ENCODE results near the gene TMPRSS15. TPM values are rescaled to one million over a fixed set of nuclear protein-coding genes. Genes with fewer than 3 reads are reported as not detected.
"Not testable (repeated sequence)": the region's sequence is repeated elsewhere in the genome, so short reads cannot be mapped to it uniquely, and the experiment has no call there.

TMPRSS15 gene
- not detected for total RNA-seq

- DNase-seq (ENCODE audit: low read depth in 2 of 3, low spot score in 2 of 3): no peak
These were observed at the start of gene TMPRSS15 for GRCh38 chr21:18403735-18404450. Gene TMPRSS15 (minus strand): TSS chr21:18403785. CDS start chr21:18403622, 163 bp downstream.

GRCh38 chr21:18451670-18452069 is 48.1 kb upstream of the TMPRSS15 start:
- no peak for DNase-seq (ENCODE audit: low read depth in 2 of 3, low spot score in 2 of 3)

- no peak for DNase-seq (ENCODE audit: low read depth in 2 of 3, low spot score in 2 of 3)
These were observed 46.3 kb upstream of the TMPRSS15 start for GRCh38 chr21:18449605-18450550.

- peak in 2 of 3 donors; percentile 81 to 92 for DNase-seq (ENCODE audit: low read depth in 2 of 3, low spot score in 2 of 3)
These were observed 40.1 kb upstream of the TMPRSS15 start for GRCh38 chr21:18443701-18444100.

GRCh38 chr21:18443085-18443484 is 39.5 kb upstream of the TMPRSS15 start:
- DNase-seq (ENCODE audit: low read depth in 2 of 3, low spot score in 2 of 3): no peak

- DNase-seq (ENCODE audit: low read depth in 2 of 3, low spot score in 2 of 3): no peak
These were observed 26.8 kb upstream of the TMPRSS15 start for GRCh38 chr21:18430341-18430740.

GRCh38 chr21:18424276-18424675 is 20.7 kb upstream of the TMPRSS15 start:
- no peak for DNase-seq (ENCODE audit: low read depth in 2 of 3, low spot score in 2 of 3)

GRCh38 chr21:18417141-18417790 is 13.7 kb upstream of the TMPRSS15 start:
- no peak for DNase-seq (ENCODE audit: low read depth in 2 of 3, low spot score in 2 of 3)

GRCh38 chr21:18411565-18411964 is 8.0 kb upstream of the TMPRSS15 start:
- no peak for DNase-seq (ENCODE audit: low read depth in 2 of 3, low spot score in 2 of 3)

- DNase-seq (ENCODE audit: low read depth in 2 of 3, low spot score in 2 of 3): no peak
These were observed 6.0 kb upstream of the TMPRSS15 start for GRCh38 chr21:18409579-18409978.

GRCh38 chr21:18398843-18399242 is 4.7 kb downstream of the TMPRSS15 start:
- no peak for DNase-seq (ENCODE audit: low read depth in 2 of 3, low spot score in 2 of 3)

- no peak for DNase-seq (ENCODE audit: low read depth in 2 of 3, low spot score in 2 of 3)
These were observed 15.6 kb downstream of the TMPRSS15 start for GRCh38 chr21:18387994-18388393.

GRCh38 chr21:18384771-18385170 is 18.8 kb downstream of the TMPRSS15 start:
- DNase-seq (ENCODE audit: low read depth in 2 of 3, low spot score in 2 of 3): peak in 2 of 3 donors; percentile 16 to 36

- not testable (repeated sequence) for DNase-seq (ENCODE audit: low read depth in 2 of 3, low spot score in 2 of 3)
These were observed 20.5 kb downstream of the TMPRSS15 start for GRCh38 chr21:18382934-18383619.

GRCh38 chr21:18382141-18382540 is 21.4 kb downstream of the TMPRSS15 start:
- no peak for DNase-seq (ENCODE audit: low read depth in 2 of 3, low spot score in 2 of 3)

GRCh38 chr21:18373606-18374005 is 30.0 kb downstream of the TMPRSS15 start:
- no peak for DNase-seq (ENCODE audit: low read depth in 2 of 3, low spot score in 2 of 3)

- no peak for DNase-seq (ENCODE audit: low read depth in 2 of 3, low spot score in 2 of 3)
These were observed 33.3 kb downstream of the TMPRSS15 start for GRCh38 chr21:18370301-18370700.

GRCh38 chr21:18369115-18369514 is 34.5 kb downstream of the TMPRSS15 start:
- peak in 2 of 3 donors; percentile 24 to 51 for DNase-seq (ENCODE audit: low read depth in 2 of 3, low spot score in 2 of 3)

- no peak for DNase-seq (ENCODE audit: low read depth in 2 of 3, low spot score in 2 of 3)
These were observed 35.4 kb downstream of the TMPRSS15 start for GRCh38 chr21:18368205-18368604.

GRCh38 chr21:18356801-18357200 is 46.8 kb downstream of the TMPRSS15 start:
- no peak for DNase-seq (ENCODE audit: low read depth in 2 of 3, low spot score in 2 of 3)

All from hematopoietic multipotent progenitor cell (in vitro differentiated cells).